ENCODE data around the gene GNA14.

GNA14 gene

GRCh38 chr9:77677957-77678535, 29.9 kb upstream of the GNA14 start:
- no peak for DNase-seq (ENCODE audit: extremely low read depth, low read depth)
- TF ChIP-seq CTCF (IDR thresholded peaks at IDR 0.05; ENCODE audit: low read depth, low read length), result no peak

- TF ChIP-seq CTCF (IDR thresholded peaks at IDR 0.05; ENCODE audit: low read depth, low read length), result no peak
- no peak for DNase-seq (ENCODE audit: extremely low read depth, low read depth)
These were observed 29.3 kb upstream of the GNA14 start for GRCh38 chr9:77677397-77677796.

- TF ChIP-seq CTCF (IDR thresholded peaks at IDR 0.05; ENCODE audit: low read depth, low read length), result no peak
- DNase-seq (ENCODE audit: extremely low read depth, low read depth), result no peak
These were observed 26.0 kb upstream of the GNA14 start for GRCh38 chr9:77673941-77674791.

GRCh38 chr9:77672183-77672582, 24.1 kb upstream of the GNA14 start:
- DNase-seq (ENCODE audit: extremely low read depth, low read depth), result no peak
- no peak for TF ChIP-seq CTCF (IDR thresholded peaks at IDR 0.05; ENCODE audit: low read depth, low read length)

GRCh38 chr9:77667151-77667550, 19.0 kb upstream of the GNA14 start:
- DNase-seq (ENCODE audit: extremely low read depth, low read depth), result no peak
- no peak for TF ChIP-seq CTCF (IDR thresholded peaks at IDR 0.05; ENCODE audit: low read depth, low read length)

- DNase-seq (ENCODE audit: extremely low read depth, low read depth), result no peak
These were observed 15.6 kb upstream of the GNA14 start for GRCh38 chr9:77663754-77664153.

More at GRCh38 chr9:77663754-77664153, 15.6 kb upstream of the GNA14 start:
- no peak for TF ChIP-seq CTCF (IDR thresholded peaks at IDR 0.05; ENCODE audit: low read depth, low read length)
